Right lobe of liver (tissue), 6 donors: ENCODE measurements around the gene TAF11L5. TPM values are rescaled to one million over a fixed set of nuclear protein-coding genes. Genes with fewer than 3 reads are reported as not detected.
"Not testable (repeated sequence)": the region's sequence is repeated elsewhere in the genome, so short reads cannot be mapped to it uniquely, and the experiment has no call there.

Experiments used
- ATAC-seq, 4 donors: fragments of 200-7000 bp; cut with Tn5 transposase; one replicate each; pipeline ENCODE4 v1.9.1; 2020; ENCODE audit warnings: mild to moderate bottlenecking in 4 of 4, moderate library complexity in 4 of 4
- DNase-seq, 3 donors: peaks; one replicate each; pipeline ENCODE4 v3.0.0-alpha.2; 2020
- H3K27ac ChIP-seq, 3 donors: fragments of 200-600 bp; one replicate each; pipeline ENCODE4 v1.8.0; 2022
- H3K27me3 ChIP-seq, 2 donors: fragments of 200-600 bp; one replicate each; pipeline ENCODE4 v1.8.0; 2022
- H3K36me3 ChIP-seq, 4 donors: fragments of 200-600 bp; sonication (generic) in 1 of 4; one replicate each; pipeline versions ENCODE4 v1.5.1 to v1.8.0; 2017 to 2022; ENCODE audit warnings: control low read depth in 1 of 4
- H3K4me1 ChIP-seq, 4 donors: fragments of 200-600 bp; sonication (generic) in 1 of 4; one replicate each; pipeline versions ENCODE4 v1.5.1 to v1.8.0; 2017 to 2022; ENCODE audit warnings: control low read depth in 1 of 4
- H3K4me3 ChIP-seq, 3 donors: fragments of 200-600 bp; one replicate each; pipeline ENCODE4 v1.8.0; 2022
- H3K9me3 ChIP-seq, 4 donors: fragments of 200-600 bp; sonication (generic) in 1 of 4; one replicate each; pipeline versions ENCODE4 v1.5.1 to v1.8.0; 2017 to 2022; ENCODE audit warnings: control low read depth in 1 of 4
- POLR2A ChIP-seq: fragments of 450-650 bp; IDR thresholded peaks from one replicate; pipeline ENCODE4 v1.6.1; 2017; ENCODE audit warnings: antibody characterized with exemption, mild to moderate bottlenecking
- WGBS: methylation state at CpG from one replicate; pipeline ENCODE4 v1.1.6; 2018; ENCODE audit warnings: low coverage, low lambda C conversion rate; ENCODE audit not compliant: insufficient coverage; ENCODE audit errors: missing lambda C conversion rate; 5-methylcytosine and 5-hydroxymethylcytosine counted together
- intact Hi-C, 2 donors: fragments of 100-400 bp; cut with DNase I; formaldehyde crosslinking; loops; one replicate each; pipeline versions ENCODE4 v1.11.2 to v1.14.1; 2022
- long read RNA-seq: library from polyadenylated mRNA; unstranded; transcript quantifications from one replicate; pipeline ENCODE4 v2.0.0, GENCODE V29; 2019
- total RNA-seq, 6 experiments: library from RNA; depleted of rRNA in 2 of 6; stranded (reverse); fragments of >200 nt in 2 of 6; fragmentation: NEBNext Ultra II Directional in 3 of 6; extraction: Animal tissue kit (Norgen Biotek cat#: 25700) in 3 of 6; gene quantifications; one replicate each; pipeline versions ENCODE4 v1.1.0 to v1.2.4, GENCODE V29; 2016 to 2023
- TF ChIP-seq, protein P1 (sequence below), 4 donors: fragments of 200-600 bp in 3 of 4; fragments of 450-650 bp in 1 of 4; IDR thresholded peaks; one replicate each; pipeline versions ENCODE4 v1.5.1 to v1.8.0; 2016 to 2022; ENCODE audit warnings: antibody characterized with exemption in 4 of 4, mild to moderate bottlenecking in 2 of 4
- donor health status: DM: no; HTN: yes; CAD: no.
- donor health status: DM: no; HTN: no; CAD: no.
- donor health status: DM: no; HTN: no; CAD: no.
- donor health status: DM: no; HTN: yes; CAD: no.
- donor health status: DM: no; HTN: yes; CAD: no.

The TAF11L5 gene
- not detected for total RNA-seq
- long read RNA-seq: 0 reads

- intact Hi-C loops: not testable (repeated sequence)
Observed at GRCh38 chr5:17524935-17525334, at the start of gene TAF11L5. TSS of gene TAF11L5 (plus strand) at chr5:17525235.

DNA sequence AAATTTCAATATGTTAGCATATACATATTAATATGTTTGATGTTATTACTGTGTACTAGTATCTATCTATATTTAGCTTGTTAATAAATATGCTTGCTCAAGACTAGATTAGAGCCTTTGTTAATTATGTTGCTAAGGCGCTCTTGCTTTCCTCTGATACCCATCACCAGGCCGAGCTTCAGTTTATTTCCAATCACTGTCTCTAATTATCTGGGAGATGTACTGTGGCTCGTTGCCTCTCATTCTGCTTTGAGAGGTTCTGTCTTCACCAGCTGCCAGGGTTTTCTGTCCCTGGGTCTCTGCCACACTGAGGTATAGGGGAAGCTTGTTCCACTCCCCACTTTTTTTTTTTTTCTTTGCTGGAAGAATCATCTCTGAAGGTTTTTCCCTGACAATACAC lies 48.0 kb upstream of the TAF11L5 start:
- WGBS: 73% methylated on average over 3 of the region's 3 CpGs
- no peaks in the 10 kb centered on the region for H3K27me3 ChIP-seq
- DNase-seq (no peak), ATAC-seq (no peak)
- H3K36me3 ChIP-seq: no peaks in the 10 kb centered on the region
- intact Hi-C loops: no loop called here
- TF ChIP-seq, protein P1, sequence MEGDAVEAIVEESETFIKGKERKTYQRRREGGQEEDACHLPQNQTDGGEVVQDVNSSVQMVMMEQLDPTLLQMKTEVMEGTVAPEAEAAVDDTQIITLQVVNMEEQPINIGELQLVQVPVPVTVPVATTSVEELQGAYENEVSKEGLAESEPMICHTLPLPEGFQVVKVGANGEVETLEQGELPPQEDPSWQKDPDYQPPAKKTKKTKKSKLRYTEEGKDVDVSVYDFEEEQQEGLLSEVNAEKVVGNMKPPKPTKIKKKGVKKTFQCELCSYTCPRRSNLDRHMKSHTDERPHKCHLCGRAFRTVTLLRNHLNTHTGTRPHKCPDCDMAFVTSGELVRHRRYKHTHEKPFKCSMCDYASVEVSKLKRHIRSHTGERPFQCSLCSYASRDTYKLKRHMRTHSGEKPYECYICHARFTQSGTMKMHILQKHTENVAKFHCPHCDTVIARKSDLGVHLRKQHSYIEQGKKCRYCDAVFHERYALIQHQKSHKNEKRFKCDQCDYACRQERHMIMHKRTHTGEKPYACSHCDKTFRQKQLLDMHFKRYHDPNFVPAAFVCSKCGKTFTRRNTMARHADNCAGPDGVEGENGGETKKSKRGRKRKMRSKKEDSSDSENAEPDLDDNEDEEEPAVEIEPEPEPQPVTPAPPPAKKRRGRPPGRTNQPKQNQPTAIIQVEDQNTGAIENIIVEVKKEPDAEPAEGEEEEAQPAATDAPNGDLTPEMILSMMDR (IDR thresholded peaks at IDR 0.05): no peak
- no peak for TF ChIP-seq POLR2A
- H3K27ac ChIP-seq: no peak overlapping the region
- H3K9me3 ChIP-seq: no peaks in the 10 kb centered on the region
- no peaks in the 10 kb centered on the region for H3K4me1 ChIP-seq
- no peak overlapping the region for H3K4me3 ChIP-seq

More at GRCh38 chr5:17524935-17525334, at the start of gene TAF11L5:
- not testable (repeated sequence) for H3K27me3 ChIP-seq, H3K9me3 ChIP-seq, ATAC-seq, H3K27ac ChIP-seq, H3K36me3 ChIP-seq, H3K4me3 ChIP-seq, H3K4me1 ChIP-seq, DNase-seq
- no CpG with 5 or more reads among the region's 15 CpGs for WGBS

DNA sequence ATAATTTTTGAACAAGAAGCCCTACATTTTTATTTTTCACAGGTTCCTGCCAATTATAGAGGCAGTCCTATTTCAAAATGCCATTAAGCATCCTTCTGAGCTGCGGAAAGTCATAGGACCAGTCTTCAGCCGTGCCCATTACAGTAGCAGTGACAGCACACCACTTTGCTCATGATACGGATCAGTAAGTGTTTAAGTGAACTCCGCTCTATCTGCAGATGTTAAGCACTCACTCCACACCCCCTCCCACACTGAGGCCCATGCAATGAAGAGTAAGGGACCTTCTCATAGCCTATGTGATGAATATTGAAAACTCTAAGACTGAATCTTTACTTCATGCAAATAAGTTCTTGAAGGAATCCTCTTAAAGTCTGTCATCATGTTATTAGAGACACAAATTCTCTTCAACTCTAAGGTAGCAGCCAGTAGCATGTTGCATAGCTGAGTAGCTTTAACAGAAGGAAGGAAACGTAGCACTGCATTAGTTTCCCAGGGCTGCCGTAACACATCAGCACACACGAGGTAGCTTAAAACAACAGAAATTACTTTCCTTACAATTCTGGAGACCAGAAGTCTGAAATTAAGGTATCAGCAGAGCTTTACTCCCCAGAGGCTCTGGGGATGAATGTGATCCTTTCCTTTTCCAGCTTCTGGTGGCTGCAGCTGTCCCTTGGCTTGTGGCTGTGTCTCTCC lies 47.3 kb upstream of the TAF11L5 start:
- H3K27me3 ChIP-seq: no peaks in the 10 kb centered on the region
- no peaks in the 10 kb centered on the region for H3K36me3 ChIP-seq
- H3K9me3 ChIP-seq: no peaks in the 10 kb centered on the region
- TF ChIP-seq, protein P1 (IDR thresholded peaks at IDR 0.05): no peak
- no peak for TF ChIP-seq POLR2A
- ATAC-seq (no peak), DNase-seq (no peak)
- no peaks in the 10 kb centered on the region for H3K4me1 ChIP-seq
- no peak overlapping the region for H3K27ac ChIP-seq
- 57% methylated on average over 7 of the region's 7 CpGs for WGBS
- no peak overlapping the region for H3K4me3 ChIP-seq
- intact Hi-C loops: no loop called here

GRCh38 chr5:17481378-17481777 lies 43.7 kb upstream of the TAF11L5 start:
- Histone ChIP-seq H3K27ac (no peak overlapping the region), H3K4me3 (no peak overlapping the region), H3K27me3 (no peaks in the 10 kb centered on the region), H3K4me1 (no peaks in the 10 kb centered on the region), H3K9me3 (no peaks in the 10 kb centered on the region), H3K36me3 (no peaks in the 10 kb centered on the region)
- no peak for ATAC-seq
- 51% methylated on average over 4 of the region's 4 CpGs for WGBS
- intact Hi-C loops: no loop called here
- no peak for DNase-seq
- no peak for TF ChIP-seq POLR2A
- TF ChIP-seq, protein P1 (IDR thresholded peaks at IDR 0.05): no peak

DNA sequence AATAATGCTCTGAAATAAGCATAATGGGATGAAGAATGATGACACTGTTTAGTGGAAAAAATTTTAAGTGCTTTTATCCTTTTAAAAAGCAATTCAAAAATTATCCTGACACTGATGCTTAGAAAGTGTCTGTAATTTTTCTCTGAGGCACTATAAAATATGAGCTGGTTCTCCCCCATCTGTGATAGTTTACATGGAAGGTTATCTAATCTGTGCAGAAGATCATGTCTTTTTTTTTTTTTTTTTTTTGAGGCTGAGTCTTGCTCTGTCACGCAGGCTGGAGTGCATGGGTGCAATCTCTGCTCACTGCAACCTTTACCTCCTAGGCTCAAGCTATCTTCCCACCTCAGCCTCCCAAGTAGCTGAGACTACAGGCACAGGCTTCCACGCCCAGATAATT lies 42.2 kb upstream of the TAF11L5 start:
- Histone ChIP-seq H3K9me3 (no peaks in the 10 kb centered on the region), H3K27me3 (no peaks in the 10 kb centered on the region), H3K27ac (no peak overlapping the region), H3K36me3 (no peaks in the 10 kb centered on the region), H3K4me3 (no peak overlapping the region), H3K4me1 (no peaks in the 10 kb centered on the region)
- 34% methylated on average over 2 of the region's 2 CpGs for WGBS
- ATAC-seq: no peak
- intact Hi-C loops: no loop called here
- DNase-seq: no peak
- TF ChIP-seq, protein P1 (IDR thresholded peaks at IDR 0.05): no peak
- no peak for TF ChIP-seq POLR2A

GRCh38 chr5:17486464-17487173 lies 38.4 kb upstream of the TAF11L5 start:
- H3K4me1 ChIP-seq, H3K9me3 ChIP-seq, DNase-seq, H3K36me3 ChIP-seq, H3K27ac ChIP-seq, ATAC-seq, H3K27me3 ChIP-seq, H3K4me3 ChIP-seq, intact Hi-C loops: not testable (repeated sequence)
- 82% methylated on average over 8 of the region's 10 CpGs for WGBS
